OCI-LY1 (cell line): ENCODE results near the gene JAKMIP1.

Experiments used
- H2AFZ ChIP-seq: fragments of 200-600 bp; sonication (generic), shearing (Covaris generic); 2 replicates; pipeline ENCODE4 v1.6.0; 2014; ENCODE audit warnings: antibody characterized with exemption, mild to moderate bottlenecking, low read length
- H3F3A ChIP-seq: fragments of 200-600 bp; sonication (generic), shearing (Covaris generic); 2 replicates; pipeline ENCODE4 v1.6.0; 2014; ENCODE audit warnings: mild to moderate bottlenecking, antibody characterized with exemption, low read length, moderate library complexity; ENCODE audit not compliant: insufficient read depth
- H3K27ac ChIP-seq: fragments of 200-600 bp; sonication (generic); 2 replicates; pipeline ENCODE4 v1.5.1; 2014; ENCODE audit warnings: low read length, mixed run types, mild to moderate bottlenecking, low read depth; ENCODE audit not compliant: poor library complexity, severe bottlenecking
- H3K27me3 ChIP-seq: fragments of 200-600 bp; sonication (generic); 2 replicates; pipeline ENCODE4 v1.6.0; 2014; ENCODE audit warnings: antibody characterized with exemption, mild to moderate bottlenecking, low read length, moderate library complexity; ENCODE audit not compliant: insufficient read depth
- H3K36me3 ChIP-seq: fragments of 200-600 bp; sonication (generic); 2 replicates; pipeline ENCODE4 v1.6.1; 2014; ENCODE audit warnings: mild to moderate bottlenecking, antibody characterized with exemption, low read length, moderate library complexity, mixed read lengths; ENCODE audit not compliant: insufficient read depth
- H3K4me1 ChIP-seq: fragments of 200-600 bp; sonication (generic); 2 replicates; pipeline ENCODE4 v1.5.1; 2014; ENCODE audit warnings: mild to moderate bottlenecking, low read length, moderate library complexity; ENCODE audit not compliant: insufficient read depth, severe bottlenecking
- H3K4me2 ChIP-seq: fragments of 200-600 bp; sonication (generic), shearing (Covaris generic); 2 replicates; pipeline ENCODE4 v1.6.1; 2014; ENCODE audit warnings: low read length
- H3K4me3 ChIP-seq: fragments of 200-600 bp; sonication (generic); 2 replicates; pipeline ENCODE4 v1.5.1; 2014; ENCODE audit warnings: low read length, low read depth, mild to moderate bottlenecking, mixed read lengths; ENCODE audit not compliant: poor library complexity, severe bottlenecking
- H3K79me2 ChIP-seq: fragments of 200-600 bp; shearing (Covaris generic); 2 replicates; pipeline ENCODE4 v1.6.1; 2016; ENCODE audit warnings: mixed run types, low read length, mixed read lengths; ENCODE audit not compliant: insufficient read depth
- H3K9ac ChIP-seq: fragments of 200-600 bp; sonication (generic), shearing (Covaris generic); 2 replicates; pipeline ENCODE4 v1.6.1; 2014; ENCODE audit warnings: mild to moderate bottlenecking, low read length, mixed read lengths
- H3K9me2 ChIP-seq: fragments of 200-600 bp; sonication (generic), shearing (Covaris generic); 2 replicates; pipeline ENCODE4 v1.6.1; 2014; ENCODE audit warnings: low read depth, mild to moderate bottlenecking, low read length, mixed read lengths
- H3K9me3 ChIP-seq: fragments of 200-600 bp; shearing (Covaris generic); 2 replicates; pipeline ENCODE4 v1.6.1; 2014; ENCODE audit warnings: low read length, mixed read lengths
- H4K20me1 ChIP-seq: fragments of 200-600 bp; sonication (generic), shearing (Covaris generic); 2 replicates; pipeline ENCODE4 v1.6.0; 2016; ENCODE audit warnings: mild to moderate bottlenecking, low read length; ENCODE audit not compliant: insufficient read depth
- EZH2 ChIP-seq: fragments of 200-600 bp; sonication (generic), shearing (Covaris generic); IDR thresholded peaks from 2 replicates; pipeline ENCODE4 v1.8.0; 2017; ENCODE audit warnings: borderline replicate concordance, mixed run types, mild to moderate bottlenecking, antibody characterized with exemption, low read length, moderate library complexity, mixed read lengths
- TF ChIP-seq, protein P1 (sequence below): fragments of 200-600 bp; sonication (generic), shearing (Covaris generic); IDR thresholded peaks from 2 replicates; pipeline ENCODE4 v1.5.1; 2017; ENCODE audit warnings: mild to moderate bottlenecking, antibody characterized with exemption, low read length, moderate library complexity, mixed read lengths

The JAKMIP1 gene

GRCh38 chr4:6030679-6031078 is 169.7 kb downstream of the JAKMIP1 start:
- no peaks in the 10 kb centered on the region for H4K20me1 ChIP-seq
- no peak overlapping the region for H3K4me2 ChIP-seq
- no peaks in the 10 kb centered on the region for H3K9me2 ChIP-seq
- no peaks in the 10 kb centered on the region for H3K27me3 ChIP-seq
- no peak overlapping the region for H3K27ac ChIP-seq
- TF ChIP-seq, protein P1, sequence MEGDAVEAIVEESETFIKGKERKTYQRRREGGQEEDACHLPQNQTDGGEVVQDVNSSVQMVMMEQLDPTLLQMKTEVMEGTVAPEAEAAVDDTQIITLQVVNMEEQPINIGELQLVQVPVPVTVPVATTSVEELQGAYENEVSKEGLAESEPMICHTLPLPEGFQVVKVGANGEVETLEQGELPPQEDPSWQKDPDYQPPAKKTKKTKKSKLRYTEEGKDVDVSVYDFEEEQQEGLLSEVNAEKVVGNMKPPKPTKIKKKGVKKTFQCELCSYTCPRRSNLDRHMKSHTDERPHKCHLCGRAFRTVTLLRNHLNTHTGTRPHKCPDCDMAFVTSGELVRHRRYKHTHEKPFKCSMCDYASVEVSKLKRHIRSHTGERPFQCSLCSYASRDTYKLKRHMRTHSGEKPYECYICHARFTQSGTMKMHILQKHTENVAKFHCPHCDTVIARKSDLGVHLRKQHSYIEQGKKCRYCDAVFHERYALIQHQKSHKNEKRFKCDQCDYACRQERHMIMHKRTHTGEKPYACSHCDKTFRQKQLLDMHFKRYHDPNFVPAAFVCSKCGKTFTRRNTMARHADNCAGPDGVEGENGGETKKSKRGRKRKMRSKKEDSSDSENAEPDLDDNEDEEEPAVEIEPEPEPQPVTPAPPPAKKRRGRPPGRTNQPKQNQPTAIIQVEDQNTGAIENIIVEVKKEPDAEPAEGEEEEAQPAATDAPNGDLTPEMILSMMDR = no peak
- TF ChIP-seq EZH2 = no peak
- H3K9ac ChIP-seq = no peak overlapping the region
- no peaks in the 10 kb centered on the region for H3K79me2 ChIP-seq
- no peak overlapping the region for H2AFZ ChIP-seq
- no peaks in the 10 kb centered on the region for H3F3A ChIP-seq
- no peaks in the 10 kb centered on the region for H3K36me3 ChIP-seq
- no peaks in the 10 kb centered on the region for H3K9me3 ChIP-seq
- H3K4me1 ChIP-seq = no peaks in the 10 kb centered on the region
- no peak overlapping the region for H3K4me3 ChIP-seq

DNA sequence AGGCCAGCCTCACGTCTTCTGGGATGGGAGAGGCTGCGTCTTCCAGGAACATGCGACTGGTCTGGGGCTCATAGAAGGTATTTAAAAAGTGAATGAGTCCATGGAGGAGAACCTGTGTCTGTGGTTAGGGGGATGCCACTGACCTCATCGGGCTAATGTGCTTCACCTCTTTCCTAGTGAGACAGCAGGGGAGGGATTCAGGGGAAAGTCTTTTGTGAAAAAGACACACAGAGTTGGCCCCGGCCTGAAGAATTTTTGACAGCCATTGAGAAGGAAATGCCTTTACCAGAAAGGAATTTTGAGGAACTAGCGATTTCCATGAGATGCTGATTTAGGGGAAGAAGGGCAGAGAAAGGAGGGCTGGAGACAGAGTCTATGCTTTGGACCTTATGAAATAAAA is 171.1 kb downstream of the JAKMIP1 start:
- no peaks in the 10 kb centered on the region for H3K36me3 ChIP-seq

DNA sequence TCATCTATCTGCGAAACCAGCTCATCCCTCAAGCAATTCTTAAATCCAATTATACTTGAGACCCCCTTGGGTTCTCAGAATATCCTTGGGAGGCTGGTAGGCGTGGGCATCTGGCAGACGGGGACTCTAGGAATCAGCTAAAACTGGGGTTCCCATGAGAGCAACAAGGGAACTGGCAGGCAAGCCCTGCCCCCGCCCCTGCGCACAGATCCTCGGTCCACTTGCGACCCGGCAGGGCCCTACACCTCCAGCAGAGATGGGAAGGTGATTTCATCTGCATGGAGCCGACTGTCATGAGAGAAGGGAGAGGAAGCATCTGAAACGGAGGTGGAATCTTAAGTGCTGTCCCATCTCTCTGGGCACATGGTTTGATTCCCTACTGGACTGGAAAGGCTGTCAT is 172.2 kb downstream of the JAKMIP1 start:
- Histone ChIP-seq H2AFZ (no peak overlapping the region), H3F3A (no peaks in the 10 kb centered on the region), H3K79me2 (no peaks in the 10 kb centered on the region), H3K9me2 (no peaks in the 10 kb centered on the region), H3K36me3 (no peaks in the 10 kb centered on the region), H3K4me2 (no peak overlapping the region), H3K9me3 (no peaks in the 10 kb centered on the region), H3K27ac (no peak overlapping the region), H3K4me3 (no peak overlapping the region), H4K20me1 (no peaks in the 10 kb centered on the region), H3K9ac (no peak overlapping the region), H3K27me3 (no peaks in the 10 kb centered on the region), H3K4me1 (no peaks in the 10 kb centered on the region)
- TF ChIP-seq, protein P1 = no peak
- TF ChIP-seq EZH2 = no peak

More for the DNA sequence above, 171.1 kb downstream of the JAKMIP1 start:
- H3K9me3 ChIP-seq = no peaks in the 10 kb centered on the region
- H2AFZ ChIP-seq = no peak overlapping the region
- H3F3A ChIP-seq = no peaks in the 10 kb centered on the region
- no peaks in the 10 kb centered on the region for H3K4me1 ChIP-seq
- H4K20me1 ChIP-seq = no peaks in the 10 kb centered on the region
- H3K4me2 ChIP-seq = no peak overlapping the region
- no peaks in the 10 kb centered on the region for H3K9me2 ChIP-seq
- H3K27me3 ChIP-seq = no peaks in the 10 kb centered on the region
- TF ChIP-seq, protein P1 = no peak
- TF ChIP-seq EZH2 = no peak
- H3K9ac ChIP-seq = no peak overlapping the region
- H3K27ac ChIP-seq = no peak overlapping the region
- H3K4me3 ChIP-seq = no peak overlapping the region
- no peaks in the 10 kb centered on the region for H3K79me2 ChIP-seq
